C4-2B (cell line): ENCODE data around the gene CAAP1.

Experiments used
- CTCF ChIP-seq: fragments of 450-650 bp; conservative IDR thresholded peaks from 2 replicates; pipeline ENCODE4 v1.5.1; 2017; ENCODE audit warnings: mild to moderate bottlenecking
- ZFX ChIP-seq: fragments of 450-650 bp; IDR thresholded peaks from 2 replicates; pipeline ENCODE4 v1.6.1; 2017

- TF ChIP-seq CTCF, result no peak
- TF ChIP-seq ZFX, result no peak
Observed at GRCh38 chr9:26893030-26893676, 551 bp upstream of the CAAP1 start.
